Fibroblast of peridontal ligament (primary cell): ENCODE results near the gene GSK3A.

Experiments
- DNase-seq: peaks from one replicate; pipeline ENCODE4 v3.0.0-alpha.2; 2010; ENCODE audit errors: extremely low read depth

The GSK3A gene

DNA sequence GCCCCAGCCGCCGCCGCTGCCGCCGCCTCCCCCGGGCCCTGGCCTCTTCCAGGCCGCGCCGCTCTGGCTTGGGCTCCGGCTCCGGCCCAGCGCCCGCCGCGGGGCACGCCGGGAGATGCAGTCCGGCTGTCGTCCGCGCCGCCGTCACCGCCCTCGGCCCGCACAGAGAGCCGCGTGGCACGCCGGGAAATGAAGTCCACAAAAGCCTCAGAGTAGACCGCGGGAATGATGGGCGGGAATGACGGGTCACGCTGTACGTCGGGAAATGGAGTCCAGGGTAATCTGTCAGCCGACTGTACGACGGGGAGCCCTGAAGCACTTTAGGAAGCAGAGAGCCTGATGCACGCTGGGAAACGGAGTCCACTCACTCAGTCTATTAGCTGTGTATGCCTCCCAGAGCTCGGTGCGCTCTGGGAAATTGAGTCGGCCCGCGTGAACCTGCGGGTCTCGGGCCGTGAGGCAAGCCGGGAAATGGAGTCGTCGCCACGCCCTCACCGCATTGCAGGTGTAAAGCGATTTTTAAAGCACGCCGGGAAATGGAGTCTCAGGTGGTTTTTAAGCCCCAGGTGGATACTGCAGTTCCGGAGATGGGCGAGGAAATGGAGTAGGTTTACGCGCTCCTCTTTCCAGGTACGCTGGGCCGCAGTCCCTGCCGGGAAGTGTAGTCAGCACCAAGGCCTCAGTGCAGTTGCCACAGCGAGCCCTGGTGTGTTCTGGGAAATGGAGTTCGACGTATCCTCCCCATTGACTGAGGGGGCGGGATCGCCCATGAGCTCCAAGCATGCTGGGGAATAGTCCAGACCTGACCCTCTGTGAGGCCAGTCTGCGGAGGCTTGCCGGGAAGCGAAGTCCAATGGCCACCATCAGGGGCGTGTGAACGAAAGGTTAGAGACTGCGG is at the start of gene GSK3A:
TSS of gene GSK3A (minus strand) at position 91 of the 898 bp plus-strand sequence. CDS start 137 bp downstream, outside the sequence.
- peak; percentile 99 for DNase-seq

DNA sequence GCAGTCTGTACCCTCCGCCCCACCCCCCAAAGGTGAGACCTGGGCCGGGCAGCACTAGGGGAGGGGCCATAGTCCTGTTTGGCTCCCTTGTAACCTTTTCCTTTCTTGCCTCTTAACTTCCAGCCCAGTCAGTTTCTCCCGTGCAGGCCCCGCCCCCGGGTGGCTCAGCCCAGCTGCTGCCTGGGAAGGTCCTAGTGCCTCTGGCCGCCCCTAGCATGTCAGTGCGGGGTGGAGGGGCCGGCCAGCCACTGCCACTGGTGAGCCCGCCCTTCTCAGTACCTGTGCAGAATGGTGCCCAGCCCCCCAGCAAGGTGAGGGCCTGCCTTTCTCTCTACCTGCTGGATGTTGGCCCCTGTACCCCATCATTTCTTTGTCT is 49.0 kb upstream of the GSK3A start:
- no peak for DNase-seq

DNA sequence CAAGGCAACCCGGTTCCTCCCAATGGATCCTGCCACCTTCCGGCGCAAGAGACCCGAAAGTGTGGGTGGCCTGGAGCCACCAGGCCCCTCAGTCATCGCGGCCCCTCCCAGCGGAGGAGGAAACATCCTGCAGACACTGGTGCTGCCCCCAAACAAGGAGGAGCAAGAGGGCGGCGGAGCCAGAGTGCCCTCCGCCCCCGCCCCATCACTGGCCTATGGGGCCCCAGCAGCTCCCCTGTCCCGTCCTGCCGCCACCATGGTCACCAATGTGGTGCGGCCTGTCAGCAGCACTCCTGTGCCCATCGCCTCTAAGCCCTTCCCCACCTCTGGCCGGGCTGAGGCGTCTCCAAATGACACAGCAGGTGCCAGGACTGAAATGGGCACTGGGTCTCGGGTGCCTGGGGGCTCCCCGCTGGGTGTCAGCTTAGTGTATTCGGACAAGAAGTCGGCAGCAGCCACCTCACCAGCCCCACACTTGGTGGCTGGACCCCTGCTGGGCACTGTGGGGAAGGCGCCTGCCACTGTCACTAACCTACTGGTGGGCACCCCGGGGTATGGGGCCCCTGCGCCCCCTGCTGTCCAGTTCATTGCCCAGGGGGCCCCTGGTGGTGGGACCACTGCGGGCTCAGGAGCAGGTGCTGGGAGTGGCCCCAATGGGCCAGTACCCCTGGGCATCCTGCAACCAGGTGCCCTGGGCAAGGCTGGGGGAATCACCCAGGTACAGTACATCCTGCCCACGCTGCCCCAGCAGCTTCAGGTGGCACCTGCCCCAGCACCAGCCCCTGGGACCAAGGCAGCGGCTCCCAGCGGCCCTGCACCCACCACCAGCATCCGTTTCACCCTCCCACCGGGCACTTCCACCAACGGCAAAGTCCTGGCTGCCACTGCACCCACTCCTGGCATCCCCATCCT is 48.4 kb upstream of the GSK3A start:
- no peak for DNase-seq

DNA sequence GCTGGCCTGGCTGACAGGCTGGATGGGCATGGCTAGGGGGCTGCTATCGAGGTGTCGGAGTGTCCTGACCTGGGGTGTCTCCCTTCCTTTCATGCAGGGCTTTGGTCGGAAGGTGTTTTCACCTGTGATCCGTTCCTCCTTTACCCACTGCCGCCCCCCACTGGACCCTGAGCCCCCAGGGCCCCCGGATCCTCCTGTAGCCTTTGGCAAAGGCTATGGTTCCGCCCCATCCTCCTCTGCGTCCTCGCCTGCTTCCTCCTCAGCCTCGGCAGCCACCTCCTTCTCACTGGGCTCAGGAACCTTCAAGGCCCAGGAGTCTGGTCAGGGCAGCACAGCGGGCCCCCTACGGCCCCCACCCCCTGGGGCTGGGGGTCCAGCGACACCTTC is 47.7 kb upstream of the GSK3A start:
- no peak for DNase-seq

DNA sequence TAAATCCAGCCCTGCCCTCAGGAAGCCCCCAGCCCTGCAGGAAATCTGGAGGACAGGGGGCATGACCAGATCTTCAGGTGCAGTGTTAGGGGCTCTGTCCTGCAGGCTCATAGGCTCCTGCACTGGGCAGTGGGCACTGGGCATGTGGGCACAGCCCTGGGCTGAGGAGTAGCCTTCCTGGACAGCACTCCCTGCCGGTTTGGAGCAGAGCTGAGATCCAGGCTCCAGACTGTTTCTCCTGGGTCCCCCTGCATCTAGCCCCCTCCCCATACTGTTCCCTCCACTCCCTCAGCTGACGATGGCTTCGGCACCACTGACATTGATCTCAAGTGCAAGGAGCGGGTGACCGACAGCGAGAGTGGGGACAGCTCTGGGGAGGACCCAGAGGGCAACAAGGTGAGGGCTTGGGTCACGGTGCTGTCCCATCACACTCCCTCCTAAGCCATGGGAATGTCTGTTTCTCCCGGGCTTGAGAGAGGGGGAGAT is 47.2 kb upstream of the GSK3A start:
- DNase-seq, result no peak

DNA sequence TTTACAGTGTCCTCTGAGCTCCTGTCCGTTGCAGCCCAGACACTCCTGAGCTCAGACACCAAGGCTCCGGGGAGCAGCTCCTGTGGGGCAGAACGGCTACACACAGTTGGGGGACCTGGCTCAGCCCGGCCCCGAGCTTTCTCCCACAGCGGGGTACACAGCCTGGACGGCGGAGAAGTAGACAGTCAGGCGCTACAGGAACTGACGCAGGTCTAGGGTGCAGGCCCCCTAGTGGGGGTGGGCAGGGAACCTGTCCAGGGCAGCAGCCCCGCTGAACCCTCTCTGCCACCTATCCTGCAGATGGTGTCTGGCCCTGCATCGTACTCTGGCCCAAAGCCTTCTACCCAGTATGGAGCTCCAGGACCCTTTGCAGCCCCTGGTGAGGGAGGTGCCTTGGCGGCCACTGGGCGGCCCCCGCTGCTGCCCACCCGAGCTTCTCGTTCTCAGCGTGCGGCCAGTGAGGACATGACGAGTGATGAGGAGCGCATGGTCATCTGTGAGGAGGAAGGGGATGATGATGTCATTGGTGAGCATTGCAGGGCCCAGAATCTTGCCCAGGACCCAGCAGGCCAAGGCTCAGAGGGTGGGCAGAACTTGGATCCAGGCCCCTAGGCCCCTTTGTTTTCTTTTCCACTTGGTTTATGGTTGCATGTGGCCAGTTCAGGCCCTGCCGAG is 46.6 kb upstream of the GSK3A start:
- no peak for DNase-seq

DNA sequence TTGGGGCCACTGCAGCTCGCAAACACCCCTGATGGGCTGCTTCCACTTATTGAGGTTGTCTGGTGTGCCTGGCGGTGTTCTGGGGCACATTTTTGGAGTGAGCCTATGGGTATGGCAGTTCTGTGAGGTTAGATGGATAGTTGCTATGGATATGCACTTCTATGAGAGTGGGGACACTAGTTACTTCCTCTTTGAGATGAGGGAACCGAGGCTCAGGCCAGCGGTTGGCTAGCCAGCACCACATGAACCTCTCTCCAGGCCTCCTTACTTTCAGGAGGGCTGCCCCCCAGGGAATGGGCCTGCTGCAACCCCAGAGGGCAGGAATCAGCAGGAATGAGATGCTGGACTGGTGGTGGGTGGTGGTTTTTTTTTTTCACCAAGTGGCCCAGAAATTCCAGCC is 46.0 kb upstream of the GSK3A start:
- DNase-seq, result no peak

DNA sequence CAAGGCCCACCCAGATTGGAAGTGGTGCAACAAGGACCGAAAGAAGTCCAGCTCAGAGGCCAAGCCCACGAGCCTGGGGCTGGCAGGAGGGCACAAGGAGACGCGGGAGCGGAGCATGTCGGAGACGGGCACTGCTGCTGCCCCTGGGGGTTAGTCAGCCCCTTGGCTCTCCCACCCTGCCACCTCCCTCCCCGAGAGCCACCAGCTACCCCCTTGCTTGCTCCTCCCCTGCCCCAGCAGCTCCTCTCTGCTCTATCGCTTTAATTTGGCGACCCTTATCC is 45.4 kb upstream of the GSK3A start:
- DNase-seq, result no peak

DNA sequence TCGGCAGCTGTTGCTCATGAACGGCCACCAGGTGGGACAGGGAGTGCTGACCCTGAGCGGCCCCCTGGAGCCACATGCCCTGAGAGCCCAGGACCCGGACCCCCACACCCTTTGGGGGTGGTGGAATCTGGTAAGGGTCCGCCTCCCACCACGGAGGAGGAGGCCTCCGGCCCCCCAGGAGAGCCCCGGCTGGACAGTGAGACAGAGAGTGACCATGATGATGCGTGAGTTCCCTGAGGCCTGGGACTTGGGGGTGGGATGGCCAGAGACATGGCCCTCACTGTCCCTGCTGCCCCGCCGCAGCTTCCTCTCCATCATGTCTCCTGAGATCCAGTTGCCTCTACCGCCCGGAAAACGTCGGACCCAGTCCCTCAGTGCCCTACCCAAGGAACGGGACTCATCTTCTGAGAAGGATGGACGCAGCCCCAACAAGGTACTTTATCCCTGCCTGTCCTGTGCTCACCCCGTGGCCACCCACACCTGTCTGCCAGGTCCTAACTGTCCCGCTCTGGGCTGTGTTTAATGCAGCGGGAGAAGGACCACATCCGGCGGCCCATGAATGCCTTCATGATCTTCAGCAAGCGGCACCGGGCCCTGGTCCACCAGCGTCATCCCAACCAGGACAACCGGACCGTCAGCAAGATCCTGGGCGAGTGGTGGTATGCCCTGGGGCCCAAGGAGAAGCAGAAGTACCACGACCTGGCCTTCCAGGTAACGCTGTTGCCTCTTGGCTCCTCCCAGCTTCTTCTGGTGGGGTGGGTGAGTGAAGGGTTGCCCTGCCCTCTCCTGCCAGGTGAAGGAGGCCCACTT is 44.8 kb upstream of the GSK3A start:
- no peak for DNase-seq

DNA sequence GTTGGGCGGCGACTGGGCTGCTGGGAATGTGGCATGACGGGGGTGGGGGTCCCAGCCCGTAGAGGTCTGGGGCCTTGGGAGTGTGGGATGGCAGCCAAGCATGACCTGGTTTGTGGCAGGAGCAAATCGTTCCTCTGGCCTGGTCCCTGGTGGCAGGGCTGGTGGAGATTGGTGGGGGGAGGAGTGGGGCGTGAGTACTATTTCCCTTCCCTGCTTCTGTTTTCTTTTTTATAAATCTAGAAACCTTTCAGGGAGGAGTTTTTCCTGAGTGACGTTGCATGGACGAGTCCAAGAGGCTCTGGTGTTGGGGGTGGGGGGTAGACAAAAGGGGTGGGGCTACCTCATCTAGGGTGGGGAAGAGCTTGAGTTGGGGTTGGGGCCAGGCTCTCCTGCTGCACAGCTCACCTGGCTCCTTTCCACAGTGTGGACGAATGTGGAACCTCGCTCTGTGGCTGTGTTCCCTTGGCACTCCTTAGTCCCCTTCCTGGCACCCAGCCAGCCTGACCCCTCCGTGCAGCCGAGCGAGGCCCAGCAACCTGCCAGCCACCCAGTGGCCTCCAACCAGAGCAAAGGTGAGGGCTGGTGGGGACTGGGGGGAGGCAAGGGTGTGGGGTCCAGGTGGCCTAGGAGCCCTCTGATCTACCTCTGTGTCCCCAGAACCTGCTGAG is 44.1 kb upstream of the GSK3A start:
- no peak for DNase-seq

DNA sequence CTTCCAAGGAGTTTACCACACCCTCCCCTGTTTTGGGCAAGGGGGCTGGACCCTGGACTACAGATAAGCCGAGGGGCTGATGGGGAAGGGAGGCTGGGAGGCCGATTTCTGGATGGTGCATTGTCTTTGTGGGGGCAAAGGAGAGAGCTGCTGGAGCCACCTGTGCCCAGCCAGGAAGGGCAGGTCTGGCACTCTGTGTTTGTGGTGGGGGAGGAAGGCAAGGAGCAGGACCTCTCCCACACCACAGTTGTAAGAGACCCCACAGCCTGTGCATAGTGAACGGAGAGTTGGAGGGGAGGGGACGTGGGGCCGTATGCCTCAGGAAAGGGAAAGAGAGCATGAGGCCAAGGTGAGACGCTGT is 43.6 kb upstream of the GSK3A start:
- DNase-seq, result no peak

DNA sequence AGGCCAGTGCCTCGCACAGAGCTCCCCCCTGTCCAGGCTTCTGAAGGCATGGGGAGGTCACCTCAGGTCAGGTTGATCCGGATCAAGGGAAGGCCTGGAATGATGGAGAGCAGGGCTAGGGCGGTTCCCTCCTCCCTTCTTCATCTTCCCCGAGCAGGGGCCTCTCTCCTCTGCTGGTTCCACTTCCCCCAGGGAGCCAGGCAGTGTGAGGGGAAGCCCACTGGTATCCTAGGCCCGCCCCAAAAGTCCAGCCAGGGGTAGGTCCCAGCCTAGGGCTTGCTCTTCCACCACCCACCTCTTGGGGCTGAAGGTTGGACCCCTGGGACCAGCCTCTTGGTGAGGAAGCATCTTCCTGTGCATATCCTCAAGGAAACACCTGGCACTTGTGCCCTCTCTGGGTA is 43.1 kb upstream of the GSK3A start:
- DNase-seq, result no peak

DNA sequence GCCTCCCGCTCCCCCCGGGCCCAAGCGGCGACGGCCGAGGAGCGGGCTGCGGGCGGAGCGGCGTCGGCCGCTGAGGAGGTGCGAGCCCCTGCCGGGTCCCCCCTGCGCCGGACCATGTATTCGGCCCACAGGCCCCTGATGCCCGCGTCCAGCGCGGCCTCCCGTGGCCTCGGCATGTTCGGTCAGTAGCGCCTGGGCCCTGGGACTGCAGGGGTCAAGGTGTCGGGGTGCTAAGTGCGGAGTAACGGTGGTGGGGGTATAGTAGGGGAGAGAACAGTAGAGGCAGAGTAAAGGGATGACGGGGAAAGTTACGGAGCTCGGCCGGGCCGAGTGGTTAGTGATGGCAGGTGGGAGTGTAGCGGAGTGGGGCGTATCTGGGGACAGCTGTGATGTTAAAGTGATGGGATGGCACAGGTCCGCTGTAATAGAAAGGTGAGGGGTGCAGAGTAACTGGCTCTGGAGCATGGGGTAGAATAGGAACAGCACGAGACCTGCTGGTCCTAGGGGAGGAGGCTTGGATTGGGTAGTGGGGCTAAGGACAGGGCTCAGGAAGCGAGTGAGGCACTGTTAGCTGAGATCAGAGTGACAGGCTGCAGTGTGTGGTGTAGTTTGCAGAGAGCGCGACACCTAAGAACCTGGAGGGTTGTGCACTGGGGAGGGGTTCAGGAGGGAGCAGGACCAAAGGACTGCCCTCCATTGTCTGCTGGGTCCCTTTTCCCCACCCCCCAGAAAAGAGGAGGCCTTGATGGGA is 42.4 kb upstream of the GSK3A start:
- DNase-seq, result no peak

DNA sequence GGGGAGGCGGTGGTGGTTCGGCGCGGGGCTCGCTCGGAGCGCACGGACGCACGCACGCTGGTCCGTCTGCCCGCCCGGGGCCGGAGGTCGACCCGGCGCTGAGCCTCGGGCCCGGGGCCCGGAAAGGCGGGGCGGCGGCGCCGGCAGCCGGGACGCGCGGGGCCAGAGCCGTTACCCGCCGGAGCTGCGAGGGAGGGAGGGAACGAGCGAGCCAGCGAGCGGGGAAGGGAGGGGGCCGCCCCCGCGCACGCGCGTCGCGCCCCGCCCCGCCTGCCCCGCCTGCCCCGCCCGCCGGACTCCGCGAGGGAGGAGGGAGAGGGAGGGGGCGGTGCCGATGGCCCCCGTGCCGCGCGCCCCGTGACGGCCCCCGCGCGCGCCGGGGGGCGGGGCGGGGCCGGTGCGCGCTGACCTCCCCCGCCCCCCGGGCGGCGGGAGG is 41.7 kb upstream of the GSK3A start:
- DNase-seq, result peak; percentile 61

DNA sequence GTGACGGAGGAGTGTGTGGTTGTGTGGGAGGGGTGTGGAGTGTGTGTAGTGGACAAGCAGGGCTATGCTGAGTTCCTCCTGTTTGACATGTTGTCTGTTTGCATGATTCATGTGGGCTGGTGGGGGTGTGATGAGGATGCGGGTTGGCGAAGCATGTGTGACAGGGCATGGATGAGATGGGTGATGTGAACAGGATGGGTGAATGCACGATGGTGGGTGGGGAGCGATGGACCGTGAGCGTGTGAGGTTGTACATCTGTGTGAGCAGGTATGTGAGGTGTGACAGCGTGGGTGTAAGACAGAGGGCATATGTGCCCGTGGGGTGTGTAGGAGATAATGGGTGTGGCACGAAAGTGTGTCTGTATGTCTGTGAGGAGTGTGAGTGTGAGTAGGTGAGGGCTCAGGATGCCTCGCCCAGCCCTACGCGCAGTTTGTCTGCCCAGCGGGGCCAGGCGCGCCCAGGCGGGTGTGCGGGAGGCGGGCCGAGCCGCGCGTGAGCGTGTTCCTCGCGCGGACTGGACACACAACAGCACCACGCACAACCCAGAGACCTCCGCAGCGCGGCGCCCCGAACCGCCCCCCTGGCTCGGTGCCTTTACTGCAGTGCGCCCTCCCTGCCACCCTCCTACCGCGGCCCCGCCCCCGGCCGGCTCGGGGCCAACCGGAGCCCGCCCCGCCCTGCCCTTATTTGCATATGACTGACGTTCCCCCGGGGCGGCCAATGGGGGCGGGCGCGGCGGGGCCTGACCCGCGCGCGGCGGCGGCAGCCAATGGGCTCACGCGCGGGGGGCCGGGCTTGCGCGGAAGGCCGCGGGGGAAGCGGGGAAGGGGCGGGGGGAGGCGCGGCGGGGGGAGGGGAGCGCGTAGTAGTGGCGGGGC is 41.0 kb upstream of the GSK3A start:
- peak; percentile 83 for DNase-seq

DNA sequence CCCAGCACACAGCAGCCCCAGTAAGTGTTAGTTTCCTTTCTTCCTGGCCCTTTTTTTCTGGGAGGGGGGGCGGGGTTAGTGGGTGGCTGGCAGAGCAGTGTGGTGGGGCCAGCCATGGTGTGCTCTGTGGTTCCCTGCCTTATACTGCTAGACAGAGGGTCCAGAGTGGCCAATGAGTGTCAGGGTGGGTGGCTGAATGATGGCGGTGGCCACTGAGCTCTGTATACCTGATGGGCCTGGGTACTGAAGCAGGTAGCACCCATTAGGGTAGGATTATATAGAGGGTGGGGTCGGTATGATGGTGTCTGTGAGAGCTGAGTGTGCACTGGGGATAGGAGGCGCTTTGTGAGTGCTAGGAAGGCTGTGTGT is 40.4 kb upstream of the GSK3A start:
- DNase-seq, result no peak

DNA sequence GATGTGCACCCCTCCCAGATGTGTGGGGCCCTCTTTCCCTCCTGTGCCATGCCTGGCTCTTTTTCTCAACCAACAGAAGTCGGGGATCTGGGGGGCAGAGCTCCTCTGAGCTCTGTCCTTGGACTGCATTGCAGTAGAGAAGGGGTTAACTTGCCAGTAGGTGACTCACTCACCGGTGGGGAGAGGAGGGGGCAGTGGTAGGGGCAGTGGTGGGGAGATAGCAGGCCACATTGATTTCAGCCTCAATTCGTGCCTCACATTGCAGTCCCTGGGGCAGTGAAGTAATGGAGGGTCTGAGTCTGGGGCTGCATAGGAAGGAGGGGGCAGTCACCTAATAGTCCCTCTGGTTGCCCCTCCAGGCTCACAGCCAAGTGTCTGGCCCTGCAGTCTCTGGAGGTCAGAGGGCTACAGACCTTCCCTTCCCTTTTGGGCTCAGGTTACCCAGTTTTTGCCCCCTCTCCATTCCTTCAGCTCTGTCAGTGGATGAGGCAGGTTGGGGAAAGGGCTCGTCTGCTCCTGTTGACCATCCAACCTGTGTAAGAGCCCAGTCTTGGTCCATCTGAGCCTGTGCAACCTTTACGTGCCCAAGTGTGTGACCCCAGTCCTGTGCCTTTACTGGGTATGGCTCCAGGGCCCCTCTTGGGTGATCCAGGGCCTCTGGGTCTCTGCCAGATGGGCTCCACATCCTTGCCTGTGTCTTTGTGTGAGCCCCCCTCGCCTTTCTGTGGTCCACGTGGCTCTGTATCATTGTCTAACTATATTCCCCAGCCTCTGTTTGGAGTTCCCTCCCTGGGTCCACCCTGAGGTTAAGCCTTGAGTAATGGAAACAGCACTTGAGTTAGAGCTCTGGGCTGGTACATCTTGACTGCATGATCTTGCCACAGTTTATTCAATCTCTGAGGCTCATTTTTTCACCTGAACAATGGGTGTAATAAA is 39.7 kb upstream of the GSK3A start:
- peak; percentile 49 for DNase-seq

DNA sequence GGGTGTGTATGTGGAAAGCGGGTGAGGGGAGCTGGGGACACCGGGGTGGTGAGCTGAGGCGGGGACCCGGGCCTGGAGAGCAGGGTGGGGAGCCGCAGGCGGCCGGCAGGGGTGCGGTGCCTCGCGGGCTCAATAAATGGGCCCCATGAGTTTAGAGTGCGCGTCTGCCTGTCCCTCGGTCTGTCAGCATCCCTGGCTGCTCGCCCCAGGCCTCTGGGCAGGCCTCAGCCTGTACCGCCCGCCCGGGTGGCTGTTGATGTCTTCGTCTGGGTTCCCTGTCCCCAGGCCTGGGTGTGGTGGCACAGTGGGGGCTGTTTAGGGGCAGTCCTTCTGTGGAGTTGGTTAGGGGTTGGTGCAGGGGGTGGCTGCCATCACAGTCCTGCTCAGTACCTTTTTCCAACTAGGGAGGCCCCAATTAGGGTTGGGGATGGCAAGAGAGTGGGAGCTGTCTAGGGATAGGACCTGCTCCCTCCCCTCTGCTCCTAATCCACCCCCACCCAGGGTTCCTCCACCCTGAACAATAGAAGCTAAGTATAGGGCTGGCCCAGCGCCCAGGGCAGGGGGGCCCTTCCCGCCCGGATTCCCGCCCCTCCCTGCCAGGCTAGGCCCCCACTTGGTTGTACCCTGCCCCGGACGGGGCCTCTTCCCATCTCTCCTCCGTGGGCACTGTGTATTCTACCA is 38.9 kb upstream of the GSK3A start:
- DNase-seq, result no peak
